HG02759 (cell line): ENCODE measurements around the gene PRR13.
"Not testable (repeated sequence)": the region's sequence is repeated elsewhere in the genome, so short reads cannot be mapped to it uniquely, and the experiment has no call there.

Experiments used
- ATAC-seq: cut with Tn5 transposase; IDR thresholded peaks from one replicate; pipeline ENCODE4 v1.9.1; 2021; ENCODE audit warnings: mild to moderate bottlenecking, moderate library complexity; ENCODE audit not compliant: unreplicated experiment

PRR13 gene

GRCh38 chr12:53441040-53441833 lies at the start of gene PRR13:
PRR13 (plus strand) TSS chr12:53441734; CDS start chr12:53442715, 981 bp downstream.
- ATAC-seq, result peak; percentile 98

GRCh38 chr12:53399896-53400295 lies 41.6 kb upstream of the PRR13 start:
- no peak for ATAC-seq

- ATAC-seq, result not testable (repeated sequence)
Observed at GRCh38 chr12:53402351-53402750, 39.2 kb upstream of the PRR13 start.

GRCh38 chr12:53402871-53403270 lies 38.7 kb upstream of the PRR13 start:
- no peak for ATAC-seq

GRCh38 chr12:53410951-53411350 lies 30.6 kb upstream of the PRR13 start:
- no peak for ATAC-seq

- no peak for ATAC-seq
Observed at GRCh38 chr12:53413485-53414204, 27.9 kb upstream of the PRR13 start.

GRCh38 chr12:53414756-53415417 lies 26.6 kb upstream of the PRR13 start:
- no peak for ATAC-seq

GRCh38 chr12:53415752-53416389 lies 25.7 kb upstream of the PRR13 start:
- not testable (repeated sequence) for ATAC-seq

GRCh38 chr12:53417291-53417816 lies 24.2 kb upstream of the PRR13 start:
- not testable (repeated sequence) for ATAC-seq

GRCh38 chr12:53418221-53418620 lies 23.3 kb upstream of the PRR13 start:
- ATAC-seq, result no peak

GRCh38 chr12:53419756-53420155 lies 21.8 kb upstream of the PRR13 start:
- no peak for ATAC-seq

GRCh38 chr12:53422247-53422646 lies 19.3 kb upstream of the PRR13 start:
- not testable (repeated sequence) for ATAC-seq

- ATAC-seq, result no peak
Observed at GRCh38 chr12:53423597-53423996, 17.9 kb upstream of the PRR13 start, which contains the start of gene AMHR2. AMHR2 (plus strand) TSS chr12:53423855; CDS start chr12:53423935, 80 bp downstream.

- ATAC-seq, result no peak
Observed at GRCh38 chr12:53424626-53425514, 16.7 kb upstream of the PRR13 start.

GRCh38 chr12:53425515-53426150 lies 15.9 kb upstream of the PRR13 start:
- no peak for ATAC-seq

GRCh38 chr12:53427905-53428594 lies 13.5 kb upstream of the PRR13 start:
- no peak for ATAC-seq

- ATAC-seq, result no peak
Observed at GRCh38 chr12:53428741-53429140, 12.8 kb upstream of the PRR13 start.

GRCh38 chr12:53430116-53430515 lies 11.4 kb upstream of the PRR13 start:
- no peak for ATAC-seq

- no peak for ATAC-seq
Observed at GRCh38 chr12:53431187-53431586, 10.3 kb upstream of the PRR13 start.
